Measurements from ENCODE around the gene GTF2IRD1.

GTF2IRD1 gene

DNA sequence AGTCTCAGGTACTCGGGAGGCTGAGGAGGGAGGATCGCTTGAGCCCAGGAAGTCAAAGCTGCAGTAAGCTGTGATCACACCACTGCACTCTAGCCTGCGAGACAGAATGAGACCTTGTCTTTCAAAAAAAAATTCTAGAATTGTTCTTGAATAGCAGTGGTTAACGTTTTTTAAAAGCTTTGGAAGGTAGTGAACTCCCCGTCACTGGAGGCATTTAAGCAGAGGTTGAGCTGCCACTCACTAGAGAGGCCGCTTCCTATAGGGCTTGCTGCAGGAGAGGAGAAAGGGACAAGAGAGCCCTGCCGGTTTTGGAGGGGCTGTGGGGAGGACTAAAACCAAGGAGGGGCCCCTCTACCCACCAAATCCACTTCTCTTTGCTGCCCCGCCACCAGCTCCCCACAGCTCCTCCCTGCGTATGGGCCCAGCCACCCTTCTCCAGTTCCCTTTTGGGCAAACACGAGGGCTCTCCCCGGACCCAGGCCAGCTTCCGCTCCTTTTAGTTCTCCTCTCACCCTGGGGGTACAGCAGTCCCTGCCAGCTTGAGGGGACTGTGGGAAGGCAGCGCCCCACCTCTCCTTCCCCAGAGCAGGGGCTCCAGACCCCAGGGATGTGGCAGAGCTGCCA lies 116.9 kb downstream of the GTF2IRD1 start:
- no peak for FAIRE-seq

DNA sequence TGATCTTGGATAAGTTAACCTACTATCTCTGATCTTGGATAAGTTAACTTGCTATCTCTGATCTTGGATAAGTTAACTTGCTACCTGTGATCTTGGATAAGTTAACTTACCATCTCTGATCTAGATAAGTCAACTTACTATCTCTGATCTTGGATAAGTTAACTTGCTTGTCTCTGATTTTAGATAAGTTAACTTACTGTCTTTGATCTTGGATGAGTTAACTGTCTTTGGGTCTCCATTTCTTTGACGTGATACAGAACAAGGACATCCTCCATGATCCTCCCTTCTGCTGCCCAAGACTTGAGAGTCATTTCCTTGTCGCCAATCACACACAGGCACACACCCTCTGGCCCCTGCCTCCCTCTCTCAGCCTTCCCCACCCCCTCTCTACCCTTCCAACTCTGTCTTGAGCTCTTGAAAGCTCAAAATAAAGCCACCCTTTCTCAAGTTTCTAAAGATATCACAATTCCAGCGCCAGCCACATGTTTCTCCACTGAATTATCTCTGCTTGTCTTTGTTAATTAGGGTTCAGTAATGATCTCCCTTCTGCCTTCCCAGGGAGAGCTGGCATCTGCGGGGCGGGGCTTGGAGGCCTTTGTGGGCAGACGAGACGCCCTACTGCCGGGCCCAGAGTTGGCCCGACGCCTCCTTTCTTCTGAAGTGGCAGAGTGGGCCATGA lies 118.7 kb downstream of the GTF2IRD1 start:
- FAIRE-seq: no peak

DNA sequence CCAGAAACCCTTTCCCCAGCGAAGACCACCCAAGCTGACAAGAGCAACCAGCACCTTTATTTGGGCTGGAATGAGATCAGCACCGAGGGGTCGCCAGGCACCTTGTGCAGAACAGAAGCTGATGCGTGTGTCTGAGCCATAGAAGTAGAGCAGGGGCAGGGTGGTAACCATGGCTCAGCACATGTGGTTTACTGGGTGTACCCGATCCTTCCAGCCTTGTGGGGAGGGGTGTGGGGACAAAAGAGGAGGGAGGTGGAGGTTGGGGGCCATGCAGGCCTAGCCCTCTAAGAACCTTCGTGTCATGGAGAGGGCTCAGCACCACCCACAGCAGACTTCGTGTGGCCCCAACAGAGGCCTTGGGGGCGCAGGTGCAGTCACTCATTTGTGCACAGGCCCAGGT lies 119.8 kb downstream of the GTF2IRD1 start:
- no peak for FAIRE-seq

DNA sequence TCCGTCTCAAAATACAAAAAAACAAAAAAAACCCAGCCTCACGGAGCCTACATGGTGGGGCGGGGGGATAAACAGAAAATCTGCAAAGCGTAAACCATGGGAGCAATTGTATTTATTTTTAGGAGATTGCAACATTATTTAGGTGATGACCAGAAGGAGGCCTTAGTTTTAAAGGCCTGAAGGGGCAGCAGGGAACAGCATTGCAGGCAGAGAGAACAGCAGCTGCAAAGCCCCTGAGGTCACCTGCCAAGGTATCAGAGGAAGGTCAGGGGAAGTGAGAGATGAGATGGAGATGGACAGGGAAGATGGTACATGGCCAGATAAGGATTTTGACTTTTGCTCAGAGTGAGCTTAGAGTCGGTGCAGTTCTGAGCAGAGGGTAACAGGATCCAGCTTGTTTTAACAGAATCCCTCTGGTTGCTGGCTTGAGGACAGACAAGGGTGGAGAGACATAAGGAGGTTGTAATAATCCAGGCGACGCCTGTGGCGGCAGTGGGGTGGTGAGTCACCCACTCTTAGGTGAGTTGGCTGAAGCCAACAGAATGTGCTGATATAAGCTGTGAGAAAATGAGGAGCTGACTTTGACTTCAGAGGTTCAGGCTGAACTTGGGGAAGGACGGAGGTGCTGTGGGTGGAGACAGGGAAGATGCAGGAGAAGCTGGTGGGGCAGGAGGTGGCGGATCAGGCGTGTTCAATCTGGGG lies 121.5 kb downstream of the GTF2IRD1 start:
- no peak for FAIRE-seq

DNA sequence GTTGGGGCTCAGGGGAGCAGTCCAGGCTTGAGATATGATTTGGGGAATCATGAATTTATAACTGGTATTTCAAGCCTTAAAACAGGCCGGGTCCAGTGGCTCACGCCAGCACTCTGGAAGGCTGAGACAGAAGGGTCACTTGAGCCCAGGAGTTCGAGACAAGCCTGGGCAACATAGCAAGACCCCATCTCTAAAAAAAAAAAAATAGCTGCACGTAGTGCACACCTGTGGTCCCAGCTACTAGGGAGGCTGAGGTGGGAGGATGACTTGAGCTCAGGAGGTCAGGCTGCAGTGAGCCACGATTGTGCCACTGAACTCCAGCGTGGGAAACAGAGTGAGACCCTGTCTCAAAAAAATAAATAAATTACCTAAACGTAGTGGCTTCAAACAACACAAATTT lies 122.1 kb downstream of the GTF2IRD1 start:
- FAIRE-seq: no peak

DNA sequence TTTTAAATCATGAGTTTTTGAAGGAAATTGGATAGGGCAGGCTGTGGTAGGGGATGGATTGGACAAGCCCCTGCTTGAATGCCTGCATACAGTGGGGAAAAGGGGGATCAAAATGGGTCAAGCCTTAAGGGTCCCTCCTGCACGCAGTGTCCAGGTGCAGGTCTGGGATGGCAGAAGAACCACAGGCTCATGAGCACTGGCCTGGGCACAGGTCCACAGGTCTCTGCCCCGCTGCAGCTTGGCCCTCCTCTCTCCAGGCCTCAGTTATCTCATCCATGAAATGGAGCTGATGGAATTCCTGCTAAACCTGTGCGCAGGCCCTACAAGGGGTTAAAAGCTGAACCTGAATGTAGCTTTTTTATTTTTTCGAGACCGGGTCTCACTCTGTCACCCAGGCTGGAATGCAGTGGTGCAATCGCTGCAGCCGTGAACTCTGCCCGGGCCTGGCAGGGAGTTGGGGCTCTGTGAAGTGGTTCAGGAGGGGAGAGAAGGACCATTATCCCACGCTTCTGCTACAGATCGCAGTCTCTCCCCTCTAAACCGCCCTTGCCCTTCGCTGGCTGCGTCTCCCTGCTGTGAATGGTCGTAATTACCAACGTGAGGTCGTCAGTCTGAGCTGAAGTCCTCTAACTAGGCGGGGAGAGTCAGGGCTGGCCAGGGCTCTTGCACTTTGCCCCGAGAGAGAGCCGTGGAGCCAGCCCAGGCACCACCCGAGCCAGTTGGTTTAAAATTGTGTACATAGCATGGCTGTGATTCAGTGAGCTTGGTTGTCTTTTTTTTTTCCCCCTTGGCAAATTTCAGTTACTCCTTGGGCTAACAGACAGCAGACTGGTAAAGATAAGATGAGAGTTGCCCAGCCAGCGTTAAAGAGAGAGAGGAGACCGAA lies 126.3 kb downstream of the GTF2IRD1 start:
- FAIRE-seq: no peak

DNA sequence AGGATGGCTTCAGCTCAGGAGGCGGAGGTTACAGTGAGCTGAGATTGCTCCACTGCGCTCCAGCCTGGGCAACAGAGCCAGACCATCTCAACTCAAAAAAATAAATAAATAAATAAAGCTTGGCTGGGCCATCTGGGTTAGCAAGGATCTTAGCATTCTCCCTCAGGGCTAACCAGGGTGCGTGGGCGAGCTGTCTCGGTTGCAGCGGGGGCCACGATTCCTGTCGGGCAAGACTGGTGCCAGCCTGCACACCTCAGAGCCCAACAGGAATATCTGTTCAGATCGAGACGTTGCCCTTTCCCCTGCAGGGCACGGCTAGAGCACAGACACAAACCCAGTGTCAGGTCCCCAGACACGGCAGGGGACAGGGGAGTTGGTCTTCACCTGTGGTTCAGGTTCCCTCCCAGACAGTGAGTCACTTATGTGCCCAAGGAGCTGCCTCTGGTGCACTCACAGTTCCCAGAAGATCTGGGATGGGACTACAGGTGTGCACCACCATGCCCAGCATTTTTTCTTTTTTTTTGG lies 128.3 kb downstream of the GTF2IRD1 start:
- no peak for FAIRE-seq

DNA sequence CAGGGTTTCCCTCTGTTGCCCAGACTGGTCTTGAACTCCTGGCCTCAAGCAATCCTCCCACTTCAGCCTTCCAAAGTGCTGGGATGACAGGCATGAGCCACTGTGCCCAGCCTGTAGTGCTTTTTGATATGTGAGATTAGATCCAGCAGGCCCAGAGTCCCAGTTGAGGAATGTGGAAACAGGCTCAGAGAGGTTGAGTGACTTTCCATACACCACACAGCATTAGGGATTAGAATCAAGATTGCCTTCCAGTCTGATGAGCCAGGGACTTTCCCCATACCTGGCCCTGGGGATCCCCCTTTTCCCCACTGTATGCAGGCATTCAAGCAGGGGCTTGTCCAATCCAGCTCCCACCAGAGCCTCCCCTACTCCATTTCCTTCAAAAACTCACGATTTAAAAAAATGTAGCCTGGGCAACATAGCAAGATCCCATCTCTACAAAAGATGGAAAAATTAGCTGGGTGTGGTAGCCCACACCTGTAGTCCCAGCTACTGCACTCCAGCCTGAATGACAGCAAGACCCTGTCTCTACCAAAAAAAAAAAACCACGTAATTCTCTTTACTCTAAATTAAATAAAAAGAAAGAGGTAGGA lies 128.8 kb downstream of the GTF2IRD1 start:
- no peak for FAIRE-seq

DNA sequence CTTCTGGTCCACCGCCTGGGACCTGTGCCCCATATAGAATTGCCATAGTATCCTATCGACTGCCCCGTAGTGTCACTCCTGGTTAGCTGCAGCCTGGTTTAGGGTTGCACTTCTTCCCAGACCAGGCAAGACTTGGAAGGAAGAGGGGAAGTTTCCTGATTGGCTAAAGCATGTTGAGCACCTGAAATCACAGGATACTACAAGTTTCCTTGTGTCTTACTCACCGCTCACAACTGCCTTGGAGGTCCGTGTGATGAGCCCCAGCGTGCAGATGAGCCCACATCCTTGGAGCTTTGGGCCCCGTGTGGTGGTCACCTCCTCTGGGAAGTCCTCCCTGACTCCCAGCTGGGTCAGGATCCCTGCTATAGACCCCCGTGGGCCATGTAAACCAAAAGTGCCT lies 129.9 kb downstream of the GTF2IRD1 start:
- no peak for FAIRE-seq

DNA sequence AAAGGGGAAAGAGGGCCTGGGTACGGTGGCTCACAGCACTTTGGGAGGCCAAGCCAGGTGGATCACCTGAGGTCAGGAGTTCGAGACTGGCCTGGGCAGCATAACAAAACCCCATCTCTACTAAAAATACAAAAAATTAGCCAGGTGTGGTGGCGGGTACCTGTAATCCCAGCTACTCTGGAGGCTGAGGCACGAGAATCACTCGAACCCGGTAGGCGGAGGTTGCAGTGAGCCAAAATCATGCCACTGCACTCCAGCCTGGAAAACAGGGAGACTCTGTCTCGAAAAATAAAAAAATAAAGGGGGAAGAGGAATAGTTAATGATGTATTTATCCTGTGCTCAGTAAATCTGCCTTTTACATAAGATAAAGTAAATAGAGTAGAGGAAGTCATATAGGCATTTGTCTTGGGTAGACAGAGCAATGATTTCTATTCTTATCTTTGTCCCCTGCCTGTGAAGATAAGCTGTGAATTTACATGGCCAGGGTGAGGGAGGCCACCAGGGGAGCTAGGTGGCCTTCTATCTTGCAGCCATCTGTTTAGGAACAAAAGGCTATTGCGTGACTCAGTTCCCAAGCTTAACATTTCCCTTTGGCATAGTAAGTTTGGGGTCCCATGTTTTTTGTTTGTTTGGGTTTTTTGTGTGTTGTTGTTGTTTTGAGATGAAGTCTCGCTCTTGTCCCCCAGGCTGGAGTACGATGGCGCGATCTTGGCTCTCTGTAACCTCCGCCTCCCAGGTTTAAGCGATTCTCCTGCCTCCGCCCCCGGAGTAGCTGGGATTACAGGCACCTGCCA lies 130.7 kb downstream of the GTF2IRD1 start:
- no peak for FAIRE-seq

DNA sequence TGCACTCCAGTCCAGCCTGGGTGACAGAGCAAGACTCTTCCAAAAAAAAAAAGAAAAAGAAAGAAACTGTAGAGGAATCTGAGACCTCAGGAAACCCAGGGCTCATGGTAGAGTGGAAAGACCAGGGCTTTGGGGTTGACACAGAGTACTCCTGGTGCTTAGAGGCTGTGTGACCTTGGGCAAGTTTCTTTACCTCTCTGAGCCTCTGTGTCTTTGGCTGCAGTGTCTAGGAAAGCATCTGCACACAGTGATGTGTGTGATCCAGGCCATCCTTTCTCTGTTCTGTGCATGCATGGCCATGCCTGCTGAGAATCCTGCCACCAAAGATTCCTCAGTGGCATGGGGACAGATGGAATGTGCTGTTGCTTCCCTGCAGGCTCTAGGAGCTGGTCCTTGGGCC lies 132.1 kb downstream of the GTF2IRD1 start:
- FAIRE-seq: no peak

DNA sequence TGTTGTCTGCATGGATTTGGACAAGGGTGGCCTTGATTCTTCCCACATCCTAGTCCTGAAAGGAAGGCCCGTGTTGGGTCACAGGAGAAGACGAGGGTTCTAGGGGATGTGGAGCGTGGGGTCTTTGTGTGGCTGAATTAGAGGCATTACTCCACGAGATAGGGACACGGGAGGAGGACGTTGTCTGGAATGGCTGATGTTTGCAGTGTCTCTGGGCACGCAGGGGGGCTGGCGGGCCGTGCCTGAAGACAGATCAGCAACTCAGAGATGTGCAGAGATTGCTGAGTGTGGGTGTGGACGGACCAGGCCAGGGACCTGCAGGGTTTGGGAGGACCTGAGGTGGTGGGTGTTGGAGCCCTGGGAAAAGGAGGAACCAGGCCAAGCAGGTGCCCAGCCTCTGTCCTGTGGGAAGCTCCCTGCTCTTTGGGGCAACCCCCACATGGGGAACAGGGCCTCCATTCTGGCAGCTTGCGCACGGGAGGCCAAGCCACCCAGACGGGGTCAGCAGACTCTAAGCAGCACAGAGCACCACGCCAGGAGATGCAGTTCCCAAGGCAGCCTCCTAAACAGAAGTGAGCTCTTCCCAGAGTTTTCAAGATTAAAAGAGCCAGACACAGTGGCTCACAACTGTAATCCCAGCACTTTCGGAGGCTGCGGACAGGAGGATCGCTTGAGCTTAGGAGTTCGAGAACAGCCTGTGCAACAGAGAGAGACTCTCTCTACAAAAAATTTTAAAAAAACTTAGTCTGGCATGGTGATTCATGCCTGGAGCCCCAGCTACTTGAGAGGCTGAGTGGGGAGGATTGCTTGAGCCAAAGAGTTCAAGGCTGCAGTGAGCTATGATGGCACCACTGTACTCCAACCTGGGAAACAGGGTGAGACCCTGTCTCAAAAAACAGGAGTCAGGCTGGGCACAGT lies 132.8 kb downstream of the GTF2IRD1 start:
- no peak for FAIRE-seq

DNA sequence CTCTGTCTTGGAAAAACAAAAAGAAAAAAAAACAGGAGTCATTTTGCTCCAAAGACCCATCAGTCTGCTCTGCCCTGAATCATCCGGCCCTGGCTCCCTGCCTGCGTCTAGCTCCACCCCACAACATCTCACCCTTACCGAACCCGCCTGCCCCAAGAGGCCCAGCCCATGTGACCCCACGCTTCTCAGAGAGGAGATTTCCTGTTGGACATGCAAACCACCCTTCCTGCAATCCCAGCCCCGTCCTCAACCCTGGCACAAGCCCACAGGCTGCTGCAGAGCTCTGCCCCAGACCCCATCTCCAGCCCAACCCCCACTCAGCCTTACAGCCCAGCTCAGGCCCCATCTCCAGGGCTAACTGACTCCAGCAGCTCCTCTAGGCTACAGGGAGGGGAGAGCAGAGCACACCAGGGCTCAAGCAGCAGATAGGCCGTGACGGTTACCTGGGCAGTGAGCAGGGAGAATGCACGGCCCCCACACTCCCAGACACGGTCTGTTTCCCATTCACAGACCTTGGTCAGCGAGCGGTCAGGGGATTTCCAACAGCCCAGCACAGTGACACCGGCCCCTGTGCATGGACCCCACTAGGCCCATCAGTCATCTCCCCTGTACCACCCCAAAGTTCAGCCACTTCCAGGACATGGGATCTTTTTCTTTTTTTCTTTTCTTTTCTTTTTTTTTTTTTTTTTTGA lies 133.9 kb downstream of the GTF2IRD1 start:
- no peak for FAIRE-seq

DNA sequence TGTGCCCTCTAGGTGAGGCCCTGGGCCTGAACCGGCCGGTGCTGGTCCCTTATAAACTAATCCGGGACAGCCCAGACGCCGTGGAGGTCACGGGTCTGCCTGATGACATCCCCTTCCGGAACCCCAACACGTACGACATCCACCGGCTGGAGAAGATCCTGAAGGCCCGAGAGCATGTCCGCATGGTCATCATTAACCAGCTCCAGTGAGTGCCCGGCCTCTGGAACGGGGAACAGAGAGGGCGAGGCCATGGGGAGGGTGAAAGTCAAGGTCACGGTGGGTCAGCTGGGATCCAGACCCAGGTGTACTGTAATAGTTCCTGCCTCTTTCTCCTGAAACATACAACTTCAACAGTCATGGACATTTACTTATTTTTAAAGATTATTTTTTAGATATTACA lies 137.1 kb downstream of the GTF2IRD1 start:
- FAIRE-seq: no peak

DNA sequence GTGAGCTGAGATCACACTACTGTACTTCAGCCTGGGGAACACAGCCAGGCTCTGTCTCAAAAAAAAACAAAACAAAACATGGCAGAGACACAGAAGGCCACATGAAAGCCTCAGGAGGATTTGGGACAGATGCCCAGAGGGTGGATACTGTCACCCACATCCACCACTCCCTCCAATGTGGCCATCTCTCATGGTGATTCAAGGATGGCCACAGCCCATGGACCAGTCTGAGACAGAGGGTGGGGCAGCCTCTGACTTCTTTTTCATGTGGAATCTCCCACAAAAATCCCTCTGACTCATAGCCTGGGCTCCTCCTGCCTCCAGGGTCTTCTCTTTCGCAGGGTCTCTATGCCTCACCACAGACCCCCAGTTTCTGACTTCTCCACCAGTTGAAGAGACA lies 144.9 kb downstream of the GTF2IRD1 start:
- FAIRE-seq: no peak

DNA sequence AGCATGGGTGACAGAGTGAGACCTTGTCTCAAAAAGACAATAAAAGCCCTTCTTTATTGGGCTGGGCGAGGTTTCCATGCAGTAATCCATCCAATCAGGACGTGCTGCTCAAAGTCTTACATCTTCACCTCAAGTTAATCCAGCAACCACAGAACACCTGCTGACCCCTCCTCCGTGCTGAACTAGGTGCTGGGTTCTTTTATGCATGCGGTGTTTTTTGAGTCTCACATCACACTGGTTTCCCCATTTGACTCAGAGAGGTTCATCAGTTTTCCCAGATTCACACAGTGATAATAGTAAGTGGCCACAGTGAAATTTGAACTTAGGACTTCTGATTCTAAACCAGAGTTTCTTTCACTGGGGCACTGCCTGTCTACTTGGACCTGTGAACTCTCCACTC lies 145.5 kb downstream of the GTF2IRD1 start:
- FAIRE-seq: no peak

DNA sequence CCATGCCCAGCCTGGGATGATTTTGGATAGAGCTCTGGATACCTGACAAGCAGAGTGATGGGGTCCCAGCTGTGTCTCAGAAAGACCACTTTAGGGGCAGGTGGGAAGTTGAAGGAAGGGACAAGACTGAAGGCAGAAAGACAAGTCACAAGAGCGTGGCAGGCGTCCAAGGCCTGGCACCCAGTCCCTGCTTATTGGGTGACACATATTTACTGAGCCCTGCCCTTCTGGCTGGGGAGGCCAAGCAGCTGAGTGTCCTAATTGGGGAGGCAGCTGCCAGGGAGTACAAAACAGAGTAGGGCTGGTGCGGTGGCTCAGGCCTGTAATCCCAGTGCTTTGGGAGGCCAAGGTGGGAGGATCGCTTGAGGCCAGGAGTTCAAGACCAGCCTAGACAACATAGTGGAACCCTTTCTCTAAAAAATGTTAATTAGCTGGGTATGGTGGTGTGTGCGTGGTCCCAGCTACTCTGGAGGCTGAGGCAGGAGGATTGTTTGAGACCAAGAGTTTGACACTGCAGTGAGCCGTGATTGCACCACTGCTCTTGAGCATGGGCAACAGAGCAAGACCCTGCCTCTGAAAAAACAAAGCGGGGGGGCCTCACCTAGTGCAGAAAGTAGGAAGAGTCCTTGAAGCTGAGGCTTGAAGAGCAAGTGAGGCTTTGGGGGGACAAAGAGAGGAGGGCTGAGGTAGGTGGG lies 150.8 kb downstream of the GTF2IRD1 start:
- FAIRE-seq: no peak

DNA sequence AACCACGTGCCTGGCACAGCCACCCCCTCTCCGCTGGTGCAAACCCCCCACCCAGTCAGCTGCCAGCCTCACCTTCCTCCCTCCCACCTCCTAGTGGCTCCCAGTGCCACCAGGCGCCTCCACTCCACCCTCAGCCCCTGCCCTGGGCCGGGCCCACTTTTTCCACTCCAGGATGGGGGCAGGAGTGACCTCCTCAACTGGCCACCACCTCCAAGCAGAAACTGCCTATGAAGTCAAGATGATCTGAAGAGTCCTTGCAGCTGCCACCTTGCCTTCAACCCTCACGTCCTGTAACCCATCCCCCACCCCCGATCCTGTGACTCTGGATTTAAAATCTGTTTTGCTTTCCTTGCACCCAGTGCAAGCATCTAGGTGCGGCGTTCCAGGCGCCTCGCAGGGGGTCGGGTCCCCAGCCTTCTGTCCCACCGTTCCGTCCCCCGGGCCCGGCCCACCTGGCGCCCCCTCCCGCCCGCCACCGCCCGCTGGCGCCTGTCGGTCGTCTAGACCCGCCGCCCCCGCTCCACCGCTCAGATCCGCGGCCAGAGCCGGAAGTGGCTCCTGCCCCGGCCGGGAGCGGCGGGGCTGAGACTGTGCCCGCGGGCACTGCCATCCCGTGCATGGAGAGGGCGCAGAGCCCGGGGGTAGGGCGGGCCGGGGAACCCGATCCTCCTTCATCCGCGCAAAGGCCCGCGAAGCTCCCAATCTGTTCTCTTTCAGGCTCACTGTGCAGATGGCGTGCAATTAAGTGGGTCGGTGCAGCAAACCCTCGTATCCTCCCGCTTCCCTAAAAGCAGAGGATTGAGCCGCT lies 152.6 kb downstream of the GTF2IRD1 start:
- FAIRE-seq: no peak

All from G401.6 (cell line).